ENCODE results near the gene RPUSD1. TPM values are rescaled to one million over a fixed set of nuclear protein-coding genes. Genes with fewer than 3 reads are reported as not detected.

Gene RPUSD1
- total RNA-seq, 6 donors from 2014 or later, result 14.5 to 43.0 (median 20.8) TPM

DNA sequence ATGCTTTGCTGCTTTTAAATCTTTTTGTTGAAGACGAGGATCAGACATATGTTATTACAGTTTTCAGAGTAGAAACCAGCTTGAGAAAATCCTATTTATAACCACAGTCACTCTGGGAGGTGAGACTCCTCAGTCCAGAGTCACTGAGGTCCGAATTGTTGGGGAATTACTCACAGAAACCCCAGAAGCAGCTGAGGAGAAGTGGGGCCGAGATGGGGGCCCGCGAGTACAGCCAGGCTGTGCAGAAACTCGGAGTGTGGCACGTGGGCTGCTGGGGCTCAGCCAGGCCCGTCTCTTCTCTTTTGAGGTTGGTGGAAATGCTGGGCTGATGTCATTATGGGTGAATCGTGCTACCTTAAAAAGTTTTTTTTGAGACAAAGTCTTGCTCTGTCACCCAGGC lies 26.8 kb upstream of the RPUSD1 start:
- WGBS, 2 donors, result 72 to 77% methylated on average over 9 of the region's 9 CpGs
- no peak for TF ChIP-seq POLR2A (IDR thresholded peaks at IDR 0.05)
- no peak for TF ChIP-seq EP300 (IDR thresholded peaks at IDR 0.05)
- Histone ChIP-seq H3K27ac (no peak overlapping the region), H3K9me3 (peaks cover 0 to 3% (median 0%) of the 10 kb centered on the region in 4 donors), H3K27me3 (peaks cover 0 to 27% (median 7%) of the 10 kb centered on the region in 4 donors), H3K4me3 (no peak overlapping the region), H3K4me1 (peaks cover 0 to 17% (median 5%) of the 10 kb centered on the region in 4 donors), H3K36me3 (no peaks in the 10 kb centered on the region)
- ATAC-seq (ENCODE audit: low FRiP score in 2 of 2) (no peak), DNase-seq (no peak)

DNA sequence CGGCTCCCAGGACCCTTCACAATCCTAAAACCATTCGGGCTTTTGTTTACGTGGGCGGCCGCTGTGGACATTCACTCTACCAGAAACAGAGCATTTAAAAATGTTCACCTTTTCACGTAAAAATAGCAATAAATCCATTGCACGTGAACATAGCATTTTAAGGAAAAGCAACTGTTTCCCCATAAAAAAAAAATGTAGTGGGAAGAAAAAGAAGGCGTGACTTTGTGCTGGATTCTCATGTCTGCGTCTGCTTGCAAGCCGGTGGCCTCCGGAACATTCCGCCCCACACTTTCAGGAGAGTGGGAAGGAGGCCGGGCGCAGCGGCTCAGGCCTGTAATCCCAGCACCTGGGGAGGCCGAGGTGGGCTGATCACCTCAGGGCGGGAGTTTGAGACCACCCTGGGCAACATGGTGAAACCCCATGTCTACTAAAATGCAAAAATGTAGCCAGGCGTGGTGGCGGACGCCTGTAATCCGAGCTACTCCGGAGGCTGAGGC lies 25.8 kb upstream of the RPUSD1 start:
- H3K4me1 ChIP-seq, result peaks cover 0 to 17% (median 5%) of the 10 kb centered on the region in 4 donors
- H3K27me3 ChIP-seq, result peaks cover 0 to 27% (median 7%) of the 10 kb centered on the region in 4 donors
- no peak for ATAC-seq (ENCODE audit: low FRiP score in 2 of 2)
- H3K36me3 ChIP-seq, result no peaks in the 10 kb centered on the region
- no peak overlapping the region for H3K4me3 ChIP-seq
- peaks cover 0 to 3% (median 0%) of the 10 kb centered on the region in 4 donors for H3K9me3 ChIP-seq
- no peak overlapping the region for H3K27ac ChIP-seq
- WGBS, 2 donors, result 60 to 64% methylated on average over 22 of the region's 22 CpGs
- DNase-seq, result no peak
- TF ChIP-seq POLR2A (IDR thresholded peaks at IDR 0.05) (no peak), POLR2AphosphoS5 (IDR thresholded peaks at IDR 0.05) (no peak), EP300 (IDR thresholded peaks at IDR 0.05) (no peak)
- TF ChIP-seq, protein P1, sequence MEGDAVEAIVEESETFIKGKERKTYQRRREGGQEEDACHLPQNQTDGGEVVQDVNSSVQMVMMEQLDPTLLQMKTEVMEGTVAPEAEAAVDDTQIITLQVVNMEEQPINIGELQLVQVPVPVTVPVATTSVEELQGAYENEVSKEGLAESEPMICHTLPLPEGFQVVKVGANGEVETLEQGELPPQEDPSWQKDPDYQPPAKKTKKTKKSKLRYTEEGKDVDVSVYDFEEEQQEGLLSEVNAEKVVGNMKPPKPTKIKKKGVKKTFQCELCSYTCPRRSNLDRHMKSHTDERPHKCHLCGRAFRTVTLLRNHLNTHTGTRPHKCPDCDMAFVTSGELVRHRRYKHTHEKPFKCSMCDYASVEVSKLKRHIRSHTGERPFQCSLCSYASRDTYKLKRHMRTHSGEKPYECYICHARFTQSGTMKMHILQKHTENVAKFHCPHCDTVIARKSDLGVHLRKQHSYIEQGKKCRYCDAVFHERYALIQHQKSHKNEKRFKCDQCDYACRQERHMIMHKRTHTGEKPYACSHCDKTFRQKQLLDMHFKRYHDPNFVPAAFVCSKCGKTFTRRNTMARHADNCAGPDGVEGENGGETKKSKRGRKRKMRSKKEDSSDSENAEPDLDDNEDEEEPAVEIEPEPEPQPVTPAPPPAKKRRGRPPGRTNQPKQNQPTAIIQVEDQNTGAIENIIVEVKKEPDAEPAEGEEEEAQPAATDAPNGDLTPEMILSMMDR (IDR thresholded peaks at IDR 0.05), result no peak

DNA sequence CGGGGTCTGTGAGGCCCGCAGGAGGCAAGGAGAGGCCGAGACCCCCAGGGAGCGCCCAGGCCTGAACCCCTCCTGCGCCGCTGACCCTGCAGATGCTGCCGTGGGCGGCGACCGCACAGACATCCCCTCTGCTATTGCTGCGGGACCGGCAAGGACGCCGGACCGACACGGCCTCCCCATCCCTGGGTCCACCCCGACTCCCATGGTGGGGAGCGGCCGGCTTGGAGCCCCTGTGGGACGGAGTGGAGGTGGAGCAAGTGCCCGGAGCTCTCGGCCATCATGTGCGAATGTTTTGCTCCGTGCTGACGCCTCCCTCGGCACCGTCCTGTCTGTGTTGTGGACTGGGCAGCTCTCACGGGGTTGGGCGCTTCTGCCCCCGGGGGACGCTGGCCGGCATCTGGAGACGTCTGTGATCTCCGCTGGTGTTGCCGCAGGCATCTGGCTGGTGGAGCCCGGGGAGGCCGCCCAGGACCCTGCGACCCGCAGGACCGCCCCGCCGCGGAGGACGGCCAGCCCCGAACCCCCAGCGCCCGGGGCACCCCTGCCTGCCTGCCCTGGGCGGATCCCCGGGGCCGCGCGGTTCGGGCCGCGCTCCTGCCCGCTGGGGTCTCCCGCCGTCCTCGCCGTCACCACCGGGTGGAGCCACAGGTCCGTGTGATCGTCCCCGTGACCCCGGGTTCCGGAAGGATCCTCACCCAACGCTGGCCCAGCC lies 25.2 kb upstream of the RPUSD1 start:
- TF ChIP-seq, protein P1 (IDR thresholded peaks at IDR 0.05), result peak; percentile 47 to 73 (median 64)
- no peak for TF ChIP-seq POLR2AphosphoS5 (IDR thresholded peaks at IDR 0.05)

DNA sequence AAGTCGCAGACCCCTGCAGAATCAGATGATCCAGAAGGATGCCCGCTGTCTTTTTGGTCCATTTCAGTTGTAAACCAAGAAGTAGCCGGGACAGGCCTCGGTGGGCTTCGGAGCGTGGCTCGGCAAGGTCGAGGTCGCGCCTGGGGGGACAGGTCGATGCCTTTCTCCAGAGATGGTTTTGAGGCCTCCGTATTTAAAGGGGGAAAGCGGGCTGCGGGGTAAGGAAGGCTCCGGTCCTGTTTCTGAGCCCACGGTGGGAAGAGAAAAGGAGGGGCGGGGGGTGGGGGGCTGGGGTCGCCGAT lies 19.9 kb upstream of the RPUSD1 start:
- Histone ChIP-seq H3K27me3 (peaks cover 0 to 2% (median 0%) of the 10 kb centered on the region in 4 donors), H3K4me3 (peak overlapping the region; percentile 44 to 92 (median 86)), H3K9me3 (peaks cover 0 to 3% (median 0%) of the 10 kb centered on the region in 4 donors), H3K27ac (peak overlapping the region in 3 of 4 donors; percentile 94 to 97 (median 96)), H3K36me3 (no peaks in the 10 kb centered on the region), H3K4me1 (peaks cover 6 to 27% (median 8%) of the 10 kb centered on the region in 4 donors)
- ATAC-seq (ENCODE audit: low FRiP score in 2 of 2), result no peak
- TF ChIP-seq POLR2AphosphoS5 (IDR thresholded peaks at IDR 0.05) (no peak), POLR2A (IDR thresholded peaks at IDR 0.05) (no peak), EP300 (IDR thresholded peaks at IDR 0.05) (no peak)
- TF ChIP-seq, protein P1 (IDR thresholded peaks at IDR 0.05), result no peak
- DNase-seq, result no peak
- 10 to 63% methylated on average over 19 of the region's 19 CpGs for WGBS, 2 donors

More for the DNA sequence above, 25.2 kb upstream of the RPUSD1 start:
- peaks cover 0 to 3% (median 0%) of the 10 kb centered on the region in 4 donors for H3K9me3 ChIP-seq
- DNase-seq, result peak in 1 of 2 donors; percentile 89
- H3K27ac ChIP-seq, result no peak overlapping the region
- H3K4me3 ChIP-seq, result peak overlapping the region in 2 of 4 donors; percentile 3 to 17
- ATAC-seq (ENCODE audit: low FRiP score in 2 of 2), result peak in 1 of 2 donors; percentile 76
- 16 to 19% methylated on average over 5 to 42 of the region's 67 CpGs for WGBS, 2 donors
- H3K27me3 ChIP-seq, result peaks cover 0 to 27% (median 7%) of the 10 kb centered on the region in 4 donors
- no peaks in the 10 kb centered on the region for H3K36me3 ChIP-seq
- H3K4me1 ChIP-seq, result peaks cover under 1 to 22% (median 7%) of the 10 kb centered on the region in 4 donors

DNA sequence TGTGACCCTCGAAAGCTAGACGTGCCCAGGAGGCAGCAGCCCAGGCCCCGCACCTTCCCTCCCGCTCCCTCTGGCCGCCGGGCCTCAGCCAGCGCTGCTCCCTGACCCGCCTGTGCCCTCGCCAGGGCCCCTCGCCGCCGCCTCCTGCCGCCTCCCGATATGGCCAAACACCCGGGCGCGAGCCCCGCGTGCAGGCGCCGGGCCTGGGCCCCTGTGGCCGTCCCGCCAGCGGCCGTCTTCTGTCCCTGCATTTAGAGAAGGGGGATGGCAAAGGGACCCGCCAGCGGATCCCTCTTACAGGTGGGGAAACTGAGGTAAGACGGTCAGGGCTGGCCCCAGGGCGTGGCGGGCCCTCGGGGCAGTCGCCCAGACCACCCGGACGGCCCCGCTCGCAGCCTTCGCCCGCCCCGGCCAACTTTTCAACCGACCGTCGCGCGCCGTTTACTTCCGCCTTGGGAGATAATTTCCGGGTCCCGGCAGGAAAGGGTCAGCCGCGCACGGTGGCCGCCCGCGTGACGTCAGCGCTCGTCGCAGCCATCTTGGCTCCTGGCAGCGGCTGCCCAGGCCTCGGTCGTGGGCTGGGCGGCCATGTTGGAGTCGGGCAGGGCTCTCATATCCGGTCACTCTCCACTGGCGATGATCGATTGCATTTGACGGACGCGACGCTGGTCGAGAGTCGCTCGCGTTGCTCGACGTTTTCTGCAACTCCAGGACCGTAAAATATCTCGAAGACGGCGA lies 19.3 kb upstream of the RPUSD1 start:
- Histone ChIP-seq H3K4me1 (peaks cover 6 to 26% (median 8%) of the 10 kb centered on the region in 4 donors), H3K36me3 (no peaks in the 10 kb centered on the region), H3K4me3 (peak overlapping the region; percentile 81 to 92 (median 88)), H3K9me3 (peaks cover 0 to 3% (median 0%) of the 10 kb centered on the region in 4 donors), H3K27me3 (no peaks in the 10 kb centered on the region), H3K27ac (peak overlapping the region; percentile 92 to 97 (median 95))
- DNase-seq (peak; percentile 96 to 98), ATAC-seq (ENCODE audit: low FRiP score in 2 of 2) (peak; percentile 94 to 97)
- no peak for TF ChIP-seq EP300 (IDR thresholded peaks at IDR 0.05)
- peak; percentile 87 to 92 for TF ChIP-seq POLR2AphosphoS5 (IDR thresholded peaks at IDR 0.05)
- TF ChIP-seq, protein P1 (IDR thresholded peaks at IDR 0.05), result peak in 2 of 6 experiments; percentile 17 to 20
- TF ChIP-seq POLR2A (IDR thresholded peaks at IDR 0.05), result peak in 2 of 4 donors; percentile 83 to 86
- 0 to 46% methylated on average over 32 to 60 of the region's 80 CpGs for WGBS, 2 donors

Data from upper lobe of left lung (tissue), 6 donors.